Panc1 (cell line): ENCODE measurements around the gene CLDN6.

Source experiments
- REST ChIP-seq, 2 experiments: IDR thresholded peaks; 2 replicates each; pipeline ENCODE4 v1.6.1; 2011 to 2012; ENCODE audit warnings: low read depth in 2 of 2, control low read depth in 1 of 2, low read length in 1 of 2, mild to moderate bottlenecking in 1 of 2, moderate library complexity in 1 of 2; ENCODE audit not compliant: insufficient read depth in 1 of 2
- TF ChIP-seq, protein P1 (sequence below): fragments of 450-650 bp; IDR thresholded peaks from 2 replicates; pipeline ENCODE4 v1.5.1; 2017; ENCODE audit warnings: mild to moderate bottlenecking

DNA sequence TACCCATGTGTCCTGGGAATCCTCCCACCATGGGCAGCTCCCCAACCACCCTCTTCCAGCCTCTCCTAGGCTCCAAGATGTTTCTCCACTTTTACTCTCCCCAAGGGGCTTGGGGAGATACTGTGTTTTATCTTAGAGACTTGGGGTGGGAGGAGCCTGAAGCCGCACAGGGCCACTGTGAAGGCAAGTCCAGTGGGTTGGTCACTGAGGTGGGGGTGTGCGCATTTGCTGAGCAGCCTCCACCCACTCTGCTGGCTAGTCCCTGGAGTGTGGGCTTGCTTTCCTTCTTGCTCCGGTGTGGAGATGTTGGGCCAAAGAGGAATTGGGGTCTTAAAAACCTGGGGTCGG is 9.3 kb downstream of the CLDN6 start:
- TF ChIP-seq, protein P1, sequence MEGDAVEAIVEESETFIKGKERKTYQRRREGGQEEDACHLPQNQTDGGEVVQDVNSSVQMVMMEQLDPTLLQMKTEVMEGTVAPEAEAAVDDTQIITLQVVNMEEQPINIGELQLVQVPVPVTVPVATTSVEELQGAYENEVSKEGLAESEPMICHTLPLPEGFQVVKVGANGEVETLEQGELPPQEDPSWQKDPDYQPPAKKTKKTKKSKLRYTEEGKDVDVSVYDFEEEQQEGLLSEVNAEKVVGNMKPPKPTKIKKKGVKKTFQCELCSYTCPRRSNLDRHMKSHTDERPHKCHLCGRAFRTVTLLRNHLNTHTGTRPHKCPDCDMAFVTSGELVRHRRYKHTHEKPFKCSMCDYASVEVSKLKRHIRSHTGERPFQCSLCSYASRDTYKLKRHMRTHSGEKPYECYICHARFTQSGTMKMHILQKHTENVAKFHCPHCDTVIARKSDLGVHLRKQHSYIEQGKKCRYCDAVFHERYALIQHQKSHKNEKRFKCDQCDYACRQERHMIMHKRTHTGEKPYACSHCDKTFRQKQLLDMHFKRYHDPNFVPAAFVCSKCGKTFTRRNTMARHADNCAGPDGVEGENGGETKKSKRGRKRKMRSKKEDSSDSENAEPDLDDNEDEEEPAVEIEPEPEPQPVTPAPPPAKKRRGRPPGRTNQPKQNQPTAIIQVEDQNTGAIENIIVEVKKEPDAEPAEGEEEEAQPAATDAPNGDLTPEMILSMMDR = no peak
- no peak for TF ChIP-seq REST (IDR thresholded peaks at IDR 0.05; ENCODE audit: insufficient read depth in 1 of 2, low read depth in 2 of 2, low read length in 1 of 2)
